Suppressor macrophage (primary cell): ENCODE results near the gene NPAP1.
"Not testable (repeated sequence)": the region's sequence is repeated elsewhere in the genome, so short reads cannot be mapped to it uniquely, and the experiment has no call there.

Experiments used
- DNase-seq, 4 experiments: peaks; one replicate each; pipeline ENCODE4 v3.0.0-alpha.2; 2020 to 2022
- total RNA-seq, 17 experiments: gene quantifications; one replicate each; lab custom pipeline; 2026; ENCODE audit warnings: mixed read lengths in 6 of 17, inconsistent platforms in 3 of 17; lab: John Stamatoyannopoulos, UW

The NPAP1 gene, protein sequence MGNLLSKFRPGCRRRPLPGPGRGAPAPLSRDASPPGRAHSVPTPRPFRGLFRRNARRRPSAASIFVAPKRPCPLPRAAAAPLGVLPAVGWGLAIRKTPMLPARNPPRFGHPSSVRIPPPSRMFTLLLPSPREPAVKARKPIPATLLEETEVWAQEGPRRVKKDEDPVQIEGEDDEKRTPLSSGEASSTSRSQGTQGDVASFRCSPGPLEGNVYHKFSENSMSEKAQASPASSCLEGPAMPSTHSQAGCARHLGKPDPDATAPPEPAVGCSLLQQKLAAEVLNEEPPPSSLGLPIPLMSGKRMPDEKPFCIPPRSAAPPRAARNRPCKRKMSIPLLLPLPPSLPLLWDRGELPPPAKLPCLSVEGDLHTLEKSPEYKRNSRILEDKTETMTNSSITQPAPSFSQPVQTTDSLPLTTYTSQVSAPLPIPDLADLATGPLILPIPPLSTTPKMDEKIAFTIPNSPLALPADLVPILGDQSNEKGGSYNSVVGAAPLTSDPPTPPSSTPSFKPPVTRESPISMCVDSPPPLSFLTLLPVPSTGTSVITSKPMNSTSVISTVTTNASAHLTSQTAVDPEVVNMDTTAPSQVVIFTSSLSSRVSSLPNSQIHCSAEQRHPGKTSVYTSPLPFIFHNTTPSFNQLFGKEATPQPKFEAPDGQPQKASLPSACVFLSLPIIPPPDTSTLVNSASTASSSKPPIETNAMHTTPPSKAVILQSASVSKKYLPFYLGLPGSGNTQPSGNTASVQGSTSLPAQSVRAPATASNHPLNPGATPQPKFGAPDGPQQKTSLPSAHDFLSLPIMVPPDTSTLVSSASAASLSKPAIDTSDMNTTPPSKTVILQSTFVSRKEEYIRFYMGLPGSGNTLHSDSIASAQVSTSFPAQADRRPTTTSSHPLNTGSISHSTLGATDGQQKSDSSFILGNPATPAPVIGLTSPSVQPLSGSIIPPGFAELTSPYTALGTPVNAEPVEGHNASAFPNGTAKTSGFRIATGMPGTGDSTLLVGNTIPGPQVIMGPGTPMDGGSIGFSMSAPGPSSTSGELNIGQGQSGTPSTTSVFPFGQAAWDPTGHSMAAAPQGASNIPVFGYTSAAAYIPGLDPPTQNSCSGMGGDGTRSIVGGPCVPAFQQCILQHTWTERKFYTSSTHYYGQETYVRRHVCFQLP
- 0 to 2.8 (median 0) reads per million in 17 experiments for total RNA-seq

DNA sequence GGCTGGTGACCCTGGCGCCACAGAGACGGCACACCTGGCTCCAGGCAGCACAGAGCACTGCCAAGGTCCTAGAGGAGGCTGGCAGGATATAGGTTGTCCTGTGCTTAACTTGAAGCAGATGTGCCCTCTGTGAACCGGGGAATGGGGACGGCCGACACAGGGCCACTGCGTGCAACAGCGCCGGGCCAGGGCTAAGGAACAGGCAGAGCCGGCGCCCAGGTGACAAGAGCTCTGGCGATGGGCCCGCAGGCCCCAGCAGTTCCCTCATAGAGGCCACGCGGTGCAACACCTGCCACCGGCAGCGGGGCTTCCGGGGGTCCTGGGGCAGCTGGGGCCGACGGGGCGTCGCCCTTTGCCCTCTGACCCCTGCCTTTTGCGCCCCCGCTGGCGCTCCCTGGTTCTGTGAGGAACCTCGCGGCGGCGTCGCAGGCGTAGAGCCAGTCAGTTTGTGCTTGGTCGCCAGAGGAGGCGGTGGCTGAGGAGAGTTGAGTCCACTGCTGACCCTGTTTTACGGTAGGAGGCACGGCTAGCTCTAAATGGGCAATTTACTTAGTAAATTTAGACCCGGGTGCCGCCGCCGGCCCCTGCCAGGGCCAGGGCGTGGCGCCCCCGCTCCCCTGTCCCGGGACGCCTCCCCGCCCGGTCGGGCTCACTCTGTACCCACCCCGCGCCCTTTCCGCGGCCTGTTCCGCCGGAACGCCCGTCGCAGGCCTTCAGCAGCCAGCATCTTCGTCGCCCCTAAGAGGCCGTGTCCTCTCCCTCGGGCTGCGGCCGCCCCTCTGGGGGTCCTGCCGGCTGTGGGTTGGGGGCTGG is at the start of gene NPAP1:
TSS of gene NPAP1 (plus strand) at position 444 of the 813 bp plus-strand sequence. CDS start at position 537, 93 bp downstream.
- DNase-seq: no peak

DNA sequence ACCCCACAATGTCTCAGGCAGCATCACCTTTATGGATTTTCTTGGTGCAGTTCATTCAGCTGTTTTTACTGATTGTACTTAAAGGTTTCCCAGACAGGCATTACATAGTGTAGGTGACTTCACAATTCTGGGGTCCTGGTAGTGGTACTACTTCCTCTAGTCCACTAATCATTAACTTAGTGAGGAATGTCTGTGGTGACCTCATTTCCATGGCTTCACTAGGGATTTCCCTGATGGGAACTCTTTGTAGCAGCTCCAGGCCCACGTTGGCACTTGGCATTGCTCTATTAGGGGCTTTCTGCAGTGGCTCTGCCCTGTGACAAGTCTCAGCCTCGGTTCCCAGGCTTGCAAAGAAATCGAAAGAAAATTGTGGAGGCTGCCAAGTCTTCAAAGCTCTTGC is 48.1 kb upstream of the NPAP1 start:
- DNase-seq: no peak

DNA sequence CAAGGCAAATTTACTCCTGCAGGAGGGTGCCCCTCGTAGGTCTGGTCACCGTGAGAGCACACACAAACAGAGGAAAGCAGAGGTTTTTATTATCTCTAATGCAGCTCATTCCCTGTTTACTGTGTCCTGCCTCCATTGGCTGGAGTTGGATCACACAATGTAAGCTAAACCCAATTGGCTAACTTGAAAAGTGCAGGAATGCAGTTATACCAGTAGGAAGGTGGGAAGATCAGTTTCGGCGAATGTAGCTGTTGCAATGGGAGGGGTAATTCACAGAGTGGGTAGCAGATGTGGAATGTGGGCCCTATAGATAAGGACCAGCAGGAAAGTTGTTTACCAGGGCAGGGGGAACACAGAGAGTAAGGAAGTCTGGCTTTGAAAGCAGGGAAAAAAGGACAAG is 42.5 kb upstream of the NPAP1 start:
- no peak for DNase-seq

DNA sequence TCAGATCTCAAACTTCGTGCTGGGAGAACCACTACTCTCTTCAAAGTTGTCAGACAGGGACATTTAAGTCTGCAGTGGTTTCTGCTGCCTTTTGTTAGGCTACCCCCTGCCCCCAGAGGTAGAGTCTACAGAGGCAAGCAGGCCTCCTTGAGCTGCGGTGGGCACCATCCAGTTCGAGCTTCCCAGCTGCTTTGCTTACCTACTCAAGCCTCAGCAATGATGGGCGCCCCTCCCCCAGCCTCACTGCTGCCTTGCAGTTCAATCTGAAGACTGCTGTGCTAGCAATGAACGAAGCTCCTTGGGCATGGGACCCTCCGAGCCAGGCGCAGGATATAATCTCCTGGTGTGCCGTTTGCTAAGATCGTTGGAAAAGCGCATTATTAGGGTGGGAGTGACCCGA is 36.2 kb upstream of the NPAP1 start:
- not testable (repeated sequence) for DNase-seq

DNA sequence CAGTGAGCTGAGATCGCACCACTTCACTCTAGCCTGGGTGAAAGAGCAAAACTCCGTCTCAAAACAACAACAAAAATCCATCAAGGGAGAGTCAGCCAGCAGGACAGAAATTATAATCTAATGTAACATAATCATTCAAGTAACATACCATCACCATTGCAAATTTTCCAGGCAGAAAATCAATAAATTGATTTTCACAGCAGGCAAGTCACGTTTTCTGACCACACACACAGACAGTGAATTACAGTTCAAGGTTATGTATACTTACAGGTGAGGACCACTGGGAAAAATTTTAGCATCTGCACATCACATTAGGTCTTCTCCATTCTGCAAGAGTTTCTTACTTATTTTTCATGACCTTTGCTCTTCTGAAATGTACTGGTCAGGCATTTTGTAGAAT is 29.9 kb upstream of the NPAP1 start:
- DNase-seq: no peak

DNA sequence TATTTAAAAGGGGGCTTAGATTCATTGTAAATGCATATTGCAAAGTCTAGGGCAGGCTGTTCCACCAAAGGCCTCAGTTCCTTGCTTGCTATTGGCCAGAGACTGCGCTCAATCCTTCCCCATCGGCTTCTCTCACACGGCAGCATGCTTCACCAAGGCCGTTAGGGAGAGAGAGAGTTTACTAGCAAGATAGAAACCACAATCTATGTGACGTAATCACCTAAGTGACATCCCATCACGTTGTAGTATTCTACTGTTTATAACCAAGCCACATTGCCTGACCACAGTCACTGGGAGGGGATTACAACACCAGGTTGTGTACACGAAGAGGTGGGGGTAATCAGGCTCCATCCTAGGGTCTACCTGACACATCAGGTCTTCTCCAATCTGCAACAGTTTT is 16.0 kb upstream of the NPAP1 start:
- no peak for DNase-seq

DNA sequence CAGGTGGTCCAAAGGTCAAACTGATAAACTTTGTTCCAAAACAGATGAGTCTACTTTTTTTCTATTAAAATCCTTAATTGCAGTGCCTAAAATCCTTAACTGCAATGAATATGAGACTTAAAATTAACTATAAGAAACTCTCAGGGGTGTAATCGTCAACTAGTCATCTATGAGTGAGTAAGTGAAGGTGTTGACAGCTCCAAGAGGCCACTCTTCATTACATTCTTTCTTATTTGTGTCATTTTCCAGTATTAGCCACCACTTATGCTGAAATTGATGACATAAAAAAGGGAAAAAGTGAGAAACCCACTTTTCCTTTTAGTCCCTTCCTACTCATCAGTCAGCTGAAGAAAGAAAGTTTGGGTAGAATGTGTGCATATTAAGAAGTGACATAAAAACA is 12.6 kb upstream of the NPAP1 start:
- DNase-seq: no peak

DNA sequence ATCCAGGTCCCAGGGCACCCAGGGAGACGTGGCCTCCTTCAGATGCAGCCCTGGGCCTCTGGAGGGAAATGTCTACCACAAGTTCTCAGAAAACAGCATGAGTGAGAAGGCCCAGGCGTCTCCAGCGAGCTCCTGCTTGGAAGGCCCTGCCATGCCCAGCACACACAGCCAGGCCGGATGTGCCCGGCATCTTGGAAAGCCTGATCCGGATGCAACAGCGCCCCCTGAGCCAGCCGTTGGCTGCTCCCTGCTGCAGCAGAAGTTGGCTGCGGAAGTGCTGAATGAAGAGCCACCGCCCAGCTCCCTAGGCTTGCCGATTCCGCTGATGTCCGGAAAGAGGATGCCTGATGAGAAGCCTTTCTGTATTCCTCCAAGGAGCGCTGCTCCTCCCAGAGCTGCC is 856 bp downstream of the NPAP1 start:
- no peak for DNase-seq

DNA sequence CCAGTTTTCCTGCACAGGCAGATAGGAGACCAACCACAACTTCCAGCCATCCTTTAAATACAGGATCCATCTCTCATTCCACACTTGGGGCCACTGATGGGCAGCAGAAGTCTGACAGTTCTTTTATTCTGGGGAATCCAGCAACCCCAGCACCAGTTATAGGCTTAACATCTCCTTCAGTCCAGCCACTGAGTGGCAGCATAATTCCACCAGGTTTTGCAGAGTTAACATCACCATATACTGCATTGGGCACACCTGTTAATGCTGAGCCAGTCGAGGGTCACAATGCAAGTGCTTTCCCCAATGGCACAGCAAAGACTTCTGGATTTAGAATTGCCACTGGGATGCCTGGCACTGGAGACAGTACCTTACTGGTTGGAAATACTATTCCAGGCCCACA is 2.9 kb downstream of the NPAP1 start:
- no peak for DNase-seq

DNA sequence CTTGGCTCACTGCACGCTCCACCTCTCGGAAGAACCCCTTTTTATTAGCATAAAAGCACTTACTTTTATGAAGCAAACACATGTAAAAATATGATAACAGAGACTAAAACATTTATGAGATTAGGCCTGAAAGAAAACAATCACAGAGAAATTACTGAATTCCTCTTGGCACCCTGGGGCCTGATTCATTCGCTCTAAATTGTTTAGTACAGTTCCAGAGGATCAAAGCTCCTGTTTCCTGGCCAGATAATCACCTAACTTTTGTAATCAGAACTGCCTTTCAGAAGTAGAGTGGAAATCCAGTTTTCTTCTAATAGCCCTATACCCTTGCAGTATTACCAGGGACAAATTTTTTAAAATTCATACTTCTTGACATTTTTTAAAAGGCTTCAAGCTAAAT is 6.4 kb downstream of the NPAP1 start:
- DNase-seq: no peak

DNA sequence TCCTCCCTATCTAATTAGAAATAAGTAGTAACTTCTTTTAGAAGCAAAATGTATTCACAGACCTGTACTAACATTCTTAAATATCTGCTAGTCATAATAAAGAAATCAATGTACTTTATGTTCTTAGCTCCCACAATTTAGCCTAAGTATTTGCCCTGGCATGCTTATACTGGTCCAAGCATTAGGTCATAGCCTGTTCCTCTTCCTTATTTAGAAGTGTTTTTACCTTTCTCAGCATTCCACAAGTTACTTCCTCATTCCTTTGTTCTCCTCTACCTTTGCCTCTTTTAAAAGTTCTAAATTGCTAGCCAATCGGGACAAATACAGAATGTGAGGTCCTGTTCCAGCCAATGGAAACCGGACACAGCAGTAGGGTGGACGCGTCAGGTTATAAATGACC is 7.3 kb downstream of the NPAP1 start:
- not testable (repeated sequence) for DNase-seq

DNA sequence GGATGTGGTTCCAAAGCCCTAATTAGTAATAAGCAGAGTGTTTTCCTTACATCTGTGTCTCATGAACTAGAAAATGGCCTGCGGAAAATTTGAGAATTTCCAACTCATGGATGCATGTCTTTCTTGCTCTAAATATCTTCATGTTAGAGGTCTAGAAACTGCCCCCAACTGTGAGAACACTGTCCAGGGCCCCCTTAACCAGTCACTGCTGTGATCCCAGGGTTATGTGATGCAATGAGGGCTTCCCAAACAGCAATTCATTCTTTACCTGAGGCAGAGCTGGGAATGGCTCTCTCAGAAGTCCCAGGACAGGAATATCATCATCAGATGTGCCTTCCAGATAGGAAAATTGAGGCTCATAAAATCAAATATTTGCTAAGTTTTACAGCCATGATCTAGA is 8.2 kb downstream of the NPAP1 start:
- no peak for DNase-seq

DNA sequence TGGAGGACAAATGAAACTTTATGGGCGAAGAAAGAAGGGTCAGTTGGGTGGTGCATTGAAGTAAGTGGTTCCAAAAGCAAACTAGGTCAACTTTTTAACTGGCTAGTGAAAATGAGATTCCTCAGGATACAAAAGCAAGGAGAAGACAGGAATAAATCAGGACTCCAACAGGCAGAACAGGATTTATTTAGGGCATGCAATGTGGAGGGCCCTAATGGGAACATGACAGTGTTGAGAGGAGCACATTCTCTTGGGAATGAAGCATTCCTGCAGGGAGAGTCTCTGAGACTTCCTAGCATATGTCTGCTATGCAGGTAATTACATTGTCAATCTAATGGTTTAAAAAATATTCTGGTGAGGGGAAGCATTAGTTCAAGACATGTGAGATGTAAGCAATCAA is 8.7 kb downstream of the NPAP1 start:
- no peak for DNase-seq

DNA sequence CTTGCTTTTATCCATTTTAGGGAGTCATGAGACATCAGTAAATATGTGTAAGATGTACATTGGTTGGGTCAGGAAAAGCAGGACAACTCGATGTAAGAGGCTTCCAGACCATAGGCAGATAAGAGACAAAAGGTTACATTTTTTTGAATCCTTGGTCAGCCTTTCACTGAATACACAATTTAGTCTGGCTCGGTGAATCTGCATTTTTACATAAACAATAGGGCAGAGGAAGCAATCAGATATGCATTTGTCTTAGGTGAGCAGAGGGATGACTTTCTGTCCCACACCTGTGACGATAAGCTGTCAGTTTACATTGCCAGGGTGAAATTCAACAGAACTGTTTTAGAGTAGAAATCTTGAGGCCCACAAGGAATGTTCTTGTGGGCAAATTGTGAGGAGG is 20.6 kb downstream of the NPAP1 start:
- no peak for DNase-seq

DNA sequence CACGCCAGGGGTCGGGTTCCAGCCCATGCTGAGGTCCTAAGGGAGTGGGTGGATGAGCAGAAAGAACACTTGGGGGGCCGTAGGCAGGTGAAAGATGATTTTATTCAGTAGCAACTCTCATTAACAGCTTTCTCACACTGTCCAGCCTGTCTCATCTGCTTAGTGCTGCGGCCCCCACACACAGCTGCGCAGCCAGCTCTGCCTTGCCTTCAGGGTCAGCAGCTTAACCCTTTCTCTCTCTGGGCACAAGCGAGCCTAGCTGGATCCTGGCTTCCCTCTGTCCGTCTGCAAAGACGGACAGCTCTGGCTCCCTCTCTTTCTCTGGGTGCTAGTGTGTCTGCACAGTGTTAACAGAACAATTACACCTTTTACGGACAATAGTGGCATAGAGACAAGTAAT is 21.3 kb downstream of the NPAP1 start:
- no peak for DNase-seq

DNA sequence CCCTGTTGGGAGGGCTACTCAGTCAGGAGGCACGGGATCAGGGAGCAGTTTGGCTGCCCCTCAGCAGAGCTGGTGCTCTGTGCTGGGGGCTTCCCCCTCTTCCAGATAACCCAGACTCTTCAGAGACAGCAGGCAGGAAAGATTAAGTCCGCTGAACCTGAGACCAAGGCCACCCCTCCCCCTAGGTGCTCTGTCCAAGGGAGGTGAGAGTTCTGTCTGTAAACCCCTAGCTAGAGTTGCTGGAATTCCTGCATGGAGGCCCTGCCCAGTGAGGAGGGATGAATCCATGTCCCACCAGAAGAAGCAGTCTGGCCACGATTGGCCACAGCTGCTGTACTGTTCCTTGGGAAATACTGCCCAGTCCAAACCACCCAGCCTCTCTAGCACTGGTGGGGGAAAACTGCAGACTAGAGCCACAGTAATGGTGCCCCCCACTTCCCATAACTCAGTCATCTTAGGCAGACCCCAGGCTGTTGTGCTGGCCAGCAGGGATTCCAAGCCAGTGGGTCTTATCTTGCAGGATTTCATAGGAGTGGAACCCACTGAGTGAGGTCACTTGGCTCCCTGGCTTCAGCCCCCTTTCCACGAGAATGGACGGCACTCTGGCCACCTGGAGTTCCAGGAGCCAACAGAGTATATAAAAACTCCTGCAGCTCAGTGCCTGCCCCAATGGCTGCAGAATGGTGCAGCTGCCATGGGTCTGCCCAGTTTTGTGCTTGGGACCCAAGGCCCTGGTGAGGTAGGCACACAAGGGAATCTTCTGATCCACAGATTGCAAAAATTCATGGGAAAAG is 42.9 kb downstream of the NPAP1 start:
- DNase-seq: no peak

DNA sequence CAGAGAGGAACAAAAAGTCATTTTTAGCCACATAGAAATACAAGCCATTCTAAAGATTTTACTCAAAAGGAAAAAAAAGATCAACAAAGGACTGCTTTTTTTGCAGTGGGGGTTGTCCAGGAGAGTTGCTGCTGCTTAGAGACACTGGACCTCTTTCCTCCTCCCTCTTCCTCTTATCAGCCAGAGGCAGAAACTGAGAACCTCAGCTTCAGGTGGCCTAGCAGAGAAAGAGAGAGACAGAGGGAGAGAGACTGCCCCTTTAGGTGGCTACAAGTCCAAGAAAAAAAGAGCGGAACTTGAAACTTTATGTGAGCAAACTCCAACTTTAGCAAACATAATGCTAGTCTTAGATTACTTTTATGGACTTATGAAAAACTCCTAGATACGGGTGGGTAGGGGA is 54.2 kb downstream of the NPAP1 start:
- no peak for DNase-seq
